Astrocyte of the spinal cord (primary cell): ENCODE results near the gene CIT.

Experiments used
- DNase-seq: peaks from one replicate; pipeline ENCODE4 v3.0.0; 2011; ENCODE audit warnings: low read depth, low spot score
- H3K4me3 ChIP-seq: 2 replicates; pipeline ENCODE4 v1.5.1; 2011; ENCODE audit warnings: low read depth, mild to moderate bottlenecking, low read length, moderate library complexity
- in situ Hi-C: cut with HindIII; loops from 2 replicates; pipeline ENCODE4 v1.10.0; 2017; ENCODE audit warnings: low sequenced_read_pairs
- TF ChIP-seq, protein P1 (sequence below): IDR thresholded peaks from 2 replicates; pipeline ENCODE4 v1.5.1; 2012; ENCODE audit warnings: low read depth, mild to moderate bottlenecking, low read length, inconsistent platforms

CIT gene

GRCh38 chr12:119803381-119803791 is 73.7 kb downstream of the CIT start:
- in situ Hi-C loops, result no loop called here
- DNase-seq, result peak; percentile 73
- H3K4me3 ChIP-seq, result peak overlapping the region; percentile 45
- TF ChIP-seq, protein P1, sequence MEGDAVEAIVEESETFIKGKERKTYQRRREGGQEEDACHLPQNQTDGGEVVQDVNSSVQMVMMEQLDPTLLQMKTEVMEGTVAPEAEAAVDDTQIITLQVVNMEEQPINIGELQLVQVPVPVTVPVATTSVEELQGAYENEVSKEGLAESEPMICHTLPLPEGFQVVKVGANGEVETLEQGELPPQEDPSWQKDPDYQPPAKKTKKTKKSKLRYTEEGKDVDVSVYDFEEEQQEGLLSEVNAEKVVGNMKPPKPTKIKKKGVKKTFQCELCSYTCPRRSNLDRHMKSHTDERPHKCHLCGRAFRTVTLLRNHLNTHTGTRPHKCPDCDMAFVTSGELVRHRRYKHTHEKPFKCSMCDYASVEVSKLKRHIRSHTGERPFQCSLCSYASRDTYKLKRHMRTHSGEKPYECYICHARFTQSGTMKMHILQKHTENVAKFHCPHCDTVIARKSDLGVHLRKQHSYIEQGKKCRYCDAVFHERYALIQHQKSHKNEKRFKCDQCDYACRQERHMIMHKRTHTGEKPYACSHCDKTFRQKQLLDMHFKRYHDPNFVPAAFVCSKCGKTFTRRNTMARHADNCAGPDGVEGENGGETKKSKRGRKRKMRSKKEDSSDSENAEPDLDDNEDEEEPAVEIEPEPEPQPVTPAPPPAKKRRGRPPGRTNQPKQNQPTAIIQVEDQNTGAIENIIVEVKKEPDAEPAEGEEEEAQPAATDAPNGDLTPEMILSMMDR, result no peak

DNA sequence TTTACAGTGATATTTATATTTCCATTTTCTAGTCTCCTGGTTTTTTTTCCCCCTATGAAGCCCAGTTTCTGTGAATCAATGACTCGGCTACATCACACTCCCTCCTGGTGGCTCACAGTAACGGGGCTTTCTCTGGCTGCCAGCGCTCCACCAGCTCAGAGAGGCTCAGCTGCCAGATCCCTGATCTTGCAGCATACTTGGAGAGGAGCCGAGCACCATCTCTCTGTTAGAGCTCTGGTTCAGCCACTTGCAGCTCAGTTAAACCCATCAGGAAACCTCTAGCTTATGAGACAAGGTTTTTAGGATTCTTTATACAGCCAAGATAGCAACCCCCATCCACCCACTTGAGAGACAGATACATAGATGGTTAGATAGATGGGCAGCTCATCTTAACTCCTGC is 74.6 kb downstream of the CIT start:
- peak; percentile 51 for DNase-seq
- no peak overlapping the region for H3K4me3 ChIP-seq
- TF ChIP-seq, protein P1, result peak; percentile 4
- in situ Hi-C loops, result no loop called here

DNA sequence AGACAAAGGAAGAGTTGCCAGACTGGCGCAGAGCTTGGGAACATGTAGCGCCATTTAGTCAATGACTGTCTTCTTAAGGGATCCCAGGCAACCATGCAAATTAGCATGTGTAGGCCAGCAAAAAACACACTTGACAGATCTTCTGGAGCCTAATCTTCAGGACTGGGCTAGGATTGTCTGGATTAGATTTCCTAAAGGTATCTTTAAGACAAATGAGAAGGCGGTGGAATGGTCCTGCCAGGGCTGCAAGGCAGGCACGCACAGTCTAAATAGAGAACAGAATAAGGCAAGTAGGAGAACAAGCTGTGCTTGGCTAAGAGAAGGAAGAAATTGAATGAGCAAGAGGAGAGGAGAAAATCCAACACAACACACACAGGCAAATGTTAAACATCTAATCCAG is 80.0 kb downstream of the CIT start:
- DNase-seq, result no peak
- in situ Hi-C loops, result no loop called here
- TF ChIP-seq, protein P1, result no peak
- H3K4me3 ChIP-seq, result no peak overlapping the region

DNA sequence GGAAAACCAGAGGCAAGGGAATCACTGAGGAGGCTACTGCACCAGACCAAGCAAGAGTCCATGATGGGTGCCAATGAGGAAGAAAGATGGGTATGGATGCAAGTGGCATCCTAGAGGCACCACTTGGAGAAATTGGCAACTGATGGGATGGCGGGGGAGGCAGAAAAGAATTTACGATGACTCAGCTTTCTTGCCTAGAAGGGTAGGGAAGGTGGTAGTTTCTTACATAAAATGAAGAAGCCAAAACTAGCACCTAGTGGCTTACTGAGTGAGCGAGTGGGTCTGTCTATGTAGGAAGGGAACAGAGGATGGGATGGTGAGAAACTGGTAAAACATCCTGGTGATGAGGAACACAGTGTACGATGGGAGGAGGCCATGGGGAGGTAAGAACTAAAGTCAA is 80.8 kb downstream of the CIT start:
- no peak overlapping the region for H3K4me3 ChIP-seq
- TF ChIP-seq, protein P1, result no peak
- DNase-seq, result no peak
- in situ Hi-C loops, result no loop called here

GRCh38 chr12:119791453-119791852 is 85.7 kb downstream of the CIT start:
- no peak overlapping the region for H3K4me3 ChIP-seq
- TF ChIP-seq, protein P1, result no peak
- in situ Hi-C loops, result no loop called here
- no peak for DNase-seq

- in situ Hi-C loops, result no loop called here
- TF ChIP-seq, protein P1, result no peak
- no peak for DNase-seq
- H3K4me3 ChIP-seq, result no peak overlapping the region
These were observed 88.3 kb downstream of the CIT start for GRCh38 chr12:119788786-119789185.

- DNase-seq, result no peak
- no peak overlapping the region for H3K4me3 ChIP-seq
- TF ChIP-seq, protein P1, result no peak
- in situ Hi-C loops, result no loop called here
These were observed 90.6 kb downstream of the CIT start for GRCh38 chr12:119786539-119786938.
